Measurements from ENCODE around the gene TECTA.

GRCh38 chr11:121134741-121135312 is 33.8 kb downstream of the TECTA start:
- TF ChIP-seq CTCF (IDR thresholded peaks at IDR 0.05; ENCODE audit: borderline replicate concordance, extremely low read depth, low read length, poor library complexity, severe bottlenecking) (no peak), EZH2 (IDR thresholded peaks at IDR 0.05; ENCODE audit: borderline replicate concordance, low read depth, low read length, severe bottlenecking) (no peak)
